Measurements from ENCODE around the gene MSANTD1.

- TF ChIP-seq ZNF274 (IDR thresholded peaks at IDR 0.05; ENCODE audit: low read depth, low read length) (no peak), SUZ12 (IDR thresholded peaks at IDR 0.05; ENCODE audit: extremely low read depth, insufficient read depth, insufficient read length) (no peak)
These were observed 31.5 kb downstream of the MSANTD1 start for GRCh38 chr4:3280466-3280865.
